LNCAP (cell line): Measurements from ENCODE around the gene EPB41.

Experiments used
- CTCF ChIP-seq: fragments of 450-650 bp; IDR thresholded peaks from 2 replicates; pipeline ENCODE4 v1.5.1; 2017; ENCODE audit warnings: mild to moderate bottlenecking

Gene EPB41

GRCh38 chr1:28925350-28925891, 11.1 kb downstream of the EPB41 start:
- no peak for TF ChIP-seq CTCF

GRCh38 chr1:28926629-28927265, 12.4 kb downstream of the EPB41 start:
- TF ChIP-seq CTCF: no peak

- TF ChIP-seq CTCF: no peak
These were observed 12.9 kb downstream of the EPB41 start for GRCh38 chr1:28927266-28927647.

GRCh38 chr1:28927648-28928313, 13.4 kb downstream of the EPB41 start:
- TF ChIP-seq CTCF: no peak

- no peak for TF ChIP-seq CTCF
These were observed 14.1 kb downstream of the EPB41 start for GRCh38 chr1:28928314-28928941.

GRCh38 chr1:28933277-28933676, 18.9 kb downstream of the EPB41 start:
- no peak for TF ChIP-seq CTCF

- no peak for TF ChIP-seq CTCF
These were observed 19.5 kb downstream of the EPB41 start for GRCh38 chr1:28933918-28934317.
